ENCODE results near the gene TSHZ2. TPM values are rescaled to one million over a fixed set of nuclear protein-coding genes. Genes with fewer than 3 reads are reported as not detected.

TSHZ2 gene
- total RNA-seq, 6 experiments from 2014 or later, result 14.2 to 28.1 (median 21.0) TPM

DNA sequence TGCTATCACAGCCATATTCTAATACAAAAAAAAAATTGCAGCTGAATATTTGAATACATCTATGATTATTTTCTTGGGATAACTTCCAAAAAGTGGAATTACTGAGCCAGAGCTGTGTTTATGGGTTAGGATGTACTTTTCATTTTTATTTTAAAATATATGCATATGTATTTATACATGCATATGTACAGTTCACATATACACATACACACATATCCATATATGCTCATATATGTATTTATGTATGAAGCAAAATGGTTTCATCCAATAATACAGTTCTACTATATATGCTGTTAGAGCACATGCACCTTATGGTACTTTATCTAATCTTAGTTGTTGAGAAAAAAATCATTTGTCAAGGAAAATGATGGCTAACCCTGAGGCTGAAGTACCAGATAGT lies 54.9 kb downstream of the TSHZ2 start:
- intact Hi-C loops (cut with DNase I), result no loop called here
- Histone ChIP-seq H3K9me3 (no peaks in the 10 kb centered on the region), H3K4me1 (no peaks in the 10 kb centered on the region), H3K4me3 (no peak overlapping the region), H3K27me3 (no peaks in the 10 kb centered on the region), H3K36me3 (no peaks in the 10 kb centered on the region), H3K27ac (no peak overlapping the region)
- TF ChIP-seq POLR2A (IDR thresholded peaks at IDR 0.05), result no peak
- TF ChIP-seq CTCF (IDR thresholded peaks at IDR 0.05), result no peak
- DNase-seq (no peak), ATAC-seq (no peak)

- Histone ChIP-seq H3K27ac (no peak overlapping the region), H3K36me3 (no peaks in the 10 kb centered on the region), H3K27me3 (no peaks in the 10 kb centered on the region), H3K4me1 (no peaks in the 10 kb centered on the region), H3K4me3 (no peak overlapping the region), H3K9me3 (no peaks in the 10 kb centered on the region)
- ATAC-seq (peak in 1 of 4 donors; percentile 18), DNase-seq (no peak)
- intact Hi-C loops (cut with DNase I), result no loop called here
- 81% methylated on average over 6 of the region's 6 CpGs for WGBS (ENCODE audit: insufficient coverage, low coverage, low lambda C conversion rate, missing lambda C conversion rate)
- TF ChIP-seq POLR2A (IDR thresholded peaks at IDR 0.05), result no peak
- TF ChIP-seq CTCF (IDR thresholded peaks at IDR 0.05), result no peak
Observed at GRCh38 chr20:53028337-53029007, 56.3 kb downstream of the TSHZ2 start.

GRCh38 chr20:53030061-53030460 lies 57.9 kb downstream of the TSHZ2 start:
- ATAC-seq (no peak), DNase-seq (no peak)
- Histone ChIP-seq H3K36me3 (no peaks in the 10 kb centered on the region), H3K9me3 (no peaks in the 10 kb centered on the region), H3K27ac (no peak overlapping the region), H3K27me3 (no peaks in the 10 kb centered on the region), H3K4me3 (no peak overlapping the region), H3K4me1 (no peaks in the 10 kb centered on the region)
- intact Hi-C loops (cut with DNase I), result no loop called here
- no peak for TF ChIP-seq POLR2A (IDR thresholded peaks at IDR 0.05)
- TF ChIP-seq CTCF (IDR thresholded peaks at IDR 0.05), result no peak
- 59% methylated on average over 3 of the region's 3 CpGs for WGBS (ENCODE audit: insufficient coverage, low coverage, low lambda C conversion rate, missing lambda C conversion rate)

- H3K27me3 ChIP-seq, result no peaks in the 10 kb centered on the region
- DNase-seq (no peak), ATAC-seq (no peak)
- H3K4me1 ChIP-seq, result no peaks in the 10 kb centered on the region
- no peak overlapping the region for H3K4me3 ChIP-seq
- TF ChIP-seq POLR2A (IDR thresholded peaks at IDR 0.05), result no peak
- TF ChIP-seq CTCF (IDR thresholded peaks at IDR 0.05), result no peak
- WGBS (ENCODE audit: insufficient coverage, low coverage, low lambda C conversion rate, missing lambda C conversion rate), result 87% methylated on average over 11 of the region's 11 CpGs
- H3K27ac ChIP-seq, result no peak overlapping the region
- no peaks in the 10 kb centered on the region for H3K9me3 ChIP-seq
- H3K36me3 ChIP-seq, result no peaks in the 10 kb centered on the region
- intact Hi-C loops (cut with DNase I), result no loop called here
Observed at GRCh38 chr20:53032046-53032445, 59.9 kb downstream of the TSHZ2 start.
